GM21528 (cell line): ENCODE measurements around the gene CNOT10.
"Not testable (repeated sequence)": the region's sequence is repeated elsewhere in the genome, so short reads cannot be mapped to it uniquely, and the experiment has no call there.

ENCODE experiments used
- ATAC-seq: cut with Tn5 transposase; IDR thresholded peaks from one replicate; pipeline ENCODE4 v1.9.1; 2021; ENCODE audit warnings: mild to moderate bottlenecking, moderate library complexity; ENCODE audit not compliant: unreplicated experiment, low FRiP score

Gene CNOT10

DNA sequence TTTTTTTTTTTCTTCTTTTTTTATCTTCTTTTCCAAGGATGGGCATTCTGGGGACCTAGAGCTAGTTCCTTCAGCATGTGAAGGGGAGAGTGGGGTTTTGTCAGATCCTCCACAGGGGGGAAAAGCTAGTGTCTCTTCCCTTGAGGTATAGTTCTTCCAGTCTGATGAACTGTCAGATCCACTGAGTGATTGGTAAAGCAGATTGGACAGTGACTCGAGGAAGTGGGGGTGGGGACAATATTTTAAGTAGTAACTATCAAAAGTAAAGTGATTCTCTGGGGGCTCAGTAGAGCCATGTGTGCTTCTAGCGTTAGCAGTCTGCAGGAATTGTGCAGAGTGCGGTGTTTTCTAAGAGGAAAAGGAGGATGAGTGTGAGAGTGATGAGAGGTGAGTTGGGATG lies 70.8 kb downstream of the CNOT10 start:
- no peak for ATAC-seq

DNA sequence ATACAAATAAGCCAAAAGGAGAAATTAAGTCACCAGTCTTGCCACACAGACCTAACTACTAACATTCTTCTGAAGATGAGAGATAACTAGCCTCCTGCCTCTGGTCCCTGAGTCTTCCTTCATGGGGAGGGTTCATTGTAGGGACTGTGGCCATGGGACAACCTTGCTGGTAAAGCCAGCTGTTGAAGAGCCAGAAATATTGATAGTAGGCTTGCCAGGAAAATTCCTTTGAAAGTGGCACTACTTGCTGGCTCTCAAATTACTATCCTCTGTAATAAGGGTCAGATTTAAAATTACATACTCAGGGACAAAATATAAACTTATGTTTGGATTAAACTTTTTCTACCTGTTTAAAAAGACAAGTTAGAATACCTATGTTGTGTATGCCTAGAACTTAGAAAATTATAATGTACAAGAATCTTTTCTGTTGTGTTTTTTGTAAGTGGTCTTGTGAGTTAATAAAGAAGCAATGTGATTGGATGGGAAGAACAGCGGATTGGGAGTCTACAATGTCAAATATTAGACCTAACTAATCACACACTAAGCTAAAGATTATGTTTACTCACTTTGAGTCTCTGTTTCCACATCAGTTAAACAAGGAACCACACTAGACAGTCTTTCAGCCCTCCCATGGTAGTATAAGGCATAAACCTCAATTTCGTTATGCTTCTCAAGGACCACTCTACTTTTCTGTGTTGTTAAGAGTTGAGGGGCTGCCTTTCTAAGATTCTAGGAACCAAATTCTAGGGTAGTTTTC lies 72.8 kb downstream of the CNOT10 start:
- no peak for ATAC-seq

DNA sequence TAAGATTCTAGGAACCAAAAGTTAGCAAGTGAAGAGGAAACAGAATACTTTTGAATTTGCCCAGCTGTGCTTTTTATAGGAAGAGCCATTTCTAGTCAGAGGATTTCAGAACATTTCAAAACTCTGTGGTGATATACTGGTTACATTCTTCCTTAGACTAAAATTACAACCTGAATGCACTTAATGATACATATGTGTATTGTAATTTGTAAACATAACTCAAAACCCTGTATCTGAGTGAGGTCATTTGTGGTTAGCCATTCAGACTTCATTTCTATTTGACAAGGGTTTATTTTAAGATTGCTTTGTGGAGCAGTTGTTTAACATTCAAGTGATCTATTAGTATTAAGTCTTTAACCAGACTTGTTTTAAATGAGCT lies 73.4 kb downstream of the CNOT10 start:
- no peak for ATAC-seq

DNA sequence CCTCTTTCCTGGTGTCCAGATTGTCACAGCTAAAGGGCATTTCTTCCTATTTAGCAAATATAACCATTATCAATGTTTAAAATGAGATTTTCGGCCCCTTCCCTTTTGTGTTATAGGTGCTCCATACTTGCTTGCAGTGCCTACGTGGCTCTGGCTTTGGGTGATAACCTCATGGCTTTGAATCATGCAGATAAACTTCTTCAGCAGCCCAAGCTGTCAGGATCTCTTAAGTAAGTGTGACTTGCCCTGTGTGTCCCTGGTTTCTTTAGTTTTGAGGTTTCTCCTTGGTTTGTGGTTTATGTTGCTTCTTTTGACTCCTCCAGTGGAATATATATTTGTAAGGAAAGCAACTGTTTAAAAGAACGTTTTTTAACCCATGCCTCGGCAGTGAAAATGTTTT lies 74.4 kb downstream of the CNOT10 start:
- ATAC-seq: no peak

DNA sequence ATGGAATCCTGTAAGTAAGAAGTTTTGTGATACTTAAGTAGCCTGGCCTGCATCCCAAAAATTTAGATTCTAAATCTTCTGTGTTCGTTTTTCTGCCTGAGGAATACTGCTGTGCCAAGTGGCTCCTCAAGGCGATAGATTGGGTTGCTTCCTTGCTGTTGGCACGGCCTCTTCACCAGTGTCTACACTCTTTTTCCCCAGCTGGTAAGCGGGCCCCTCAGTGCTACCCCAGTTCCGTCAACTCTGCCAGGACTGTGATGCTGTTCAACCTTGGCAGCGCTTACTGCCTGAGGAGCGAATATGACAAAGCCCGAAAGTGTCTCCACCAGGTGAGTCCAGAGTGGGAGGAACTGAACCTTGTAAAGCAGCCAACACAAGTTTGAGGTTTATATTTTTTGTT lies 79.5 kb downstream of the CNOT10 start:
- ATAC-seq: no peak

DNA sequence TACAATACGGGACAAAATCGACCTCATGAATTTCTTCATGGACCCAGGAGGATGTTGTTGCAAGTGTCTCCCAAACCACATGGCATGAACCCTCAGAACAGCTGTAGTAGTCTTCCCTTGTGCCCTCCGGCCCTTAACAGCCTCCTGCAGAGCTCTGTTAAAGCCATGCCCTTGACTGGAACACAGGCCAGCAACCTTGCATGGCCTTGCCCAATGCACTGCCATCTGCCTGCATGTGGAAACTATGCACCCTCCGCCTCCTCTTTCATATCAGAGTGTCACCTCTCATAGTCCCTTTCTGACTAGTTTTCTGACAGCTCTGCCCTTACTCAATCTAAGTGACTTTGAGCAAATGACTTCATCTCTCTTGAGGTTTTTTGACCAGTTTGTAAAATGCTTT lies 93.4 kb downstream of the CNOT10 start:
- ATAC-seq: no peak

DNA sequence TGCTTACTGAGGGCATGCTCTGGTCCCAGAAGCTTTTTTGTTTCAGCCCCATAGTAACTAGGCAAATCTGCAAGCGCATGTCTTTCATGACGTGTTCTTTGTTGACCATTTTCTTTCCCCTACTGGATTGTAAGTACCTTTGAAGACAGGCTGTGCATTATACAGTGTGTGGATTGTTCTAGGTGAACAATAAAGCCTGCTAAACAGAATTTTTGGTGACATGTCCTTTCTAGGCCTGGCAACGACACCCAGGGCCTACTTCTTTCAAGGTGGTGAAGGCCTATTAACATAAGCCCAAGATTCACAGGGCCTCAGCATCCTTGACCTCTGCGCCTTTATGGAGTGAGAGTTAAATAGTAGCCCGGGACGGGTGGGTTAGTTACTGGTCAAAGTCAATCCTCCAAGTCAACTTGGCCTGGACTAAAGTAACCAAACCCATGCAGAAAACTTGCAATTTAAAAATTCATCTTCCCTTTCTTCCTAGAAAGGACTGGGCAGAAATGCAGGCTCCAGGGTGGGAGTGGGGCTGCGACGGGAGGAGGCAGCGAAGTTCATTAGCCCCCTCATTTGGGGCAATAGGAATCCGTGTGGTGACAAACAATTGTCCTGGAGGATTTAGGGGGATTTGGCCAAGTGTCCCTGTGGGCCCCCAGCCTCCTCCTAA lies 95.2 kb downstream of the CNOT10 start:
- no peak for ATAC-seq

DNA sequence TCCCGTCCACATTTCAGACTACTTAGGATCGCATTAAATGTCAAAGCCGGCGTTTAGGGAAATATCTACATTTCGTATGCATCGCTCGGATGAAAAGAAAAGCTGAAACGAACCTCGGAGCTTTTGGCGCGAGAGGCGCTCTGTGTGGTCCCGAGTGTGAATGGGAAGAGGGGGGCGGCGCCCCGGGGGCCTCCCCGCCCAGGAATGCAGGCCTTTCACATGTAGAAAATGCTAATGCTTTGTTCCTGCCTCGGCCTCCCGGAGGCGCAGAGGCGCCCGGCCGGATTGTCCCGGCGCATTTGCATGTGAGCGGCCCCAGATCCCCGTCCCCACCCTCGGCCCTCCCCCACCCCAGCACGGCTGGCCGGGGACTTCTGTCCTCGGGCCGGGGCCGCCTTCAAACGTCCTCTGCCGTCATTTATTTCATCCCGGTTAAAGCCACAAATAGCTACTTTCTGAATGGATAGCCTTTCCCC lies 95.8 kb downstream of the CNOT10 start:
- peak; percentile 45 for ATAC-seq

DNA sequence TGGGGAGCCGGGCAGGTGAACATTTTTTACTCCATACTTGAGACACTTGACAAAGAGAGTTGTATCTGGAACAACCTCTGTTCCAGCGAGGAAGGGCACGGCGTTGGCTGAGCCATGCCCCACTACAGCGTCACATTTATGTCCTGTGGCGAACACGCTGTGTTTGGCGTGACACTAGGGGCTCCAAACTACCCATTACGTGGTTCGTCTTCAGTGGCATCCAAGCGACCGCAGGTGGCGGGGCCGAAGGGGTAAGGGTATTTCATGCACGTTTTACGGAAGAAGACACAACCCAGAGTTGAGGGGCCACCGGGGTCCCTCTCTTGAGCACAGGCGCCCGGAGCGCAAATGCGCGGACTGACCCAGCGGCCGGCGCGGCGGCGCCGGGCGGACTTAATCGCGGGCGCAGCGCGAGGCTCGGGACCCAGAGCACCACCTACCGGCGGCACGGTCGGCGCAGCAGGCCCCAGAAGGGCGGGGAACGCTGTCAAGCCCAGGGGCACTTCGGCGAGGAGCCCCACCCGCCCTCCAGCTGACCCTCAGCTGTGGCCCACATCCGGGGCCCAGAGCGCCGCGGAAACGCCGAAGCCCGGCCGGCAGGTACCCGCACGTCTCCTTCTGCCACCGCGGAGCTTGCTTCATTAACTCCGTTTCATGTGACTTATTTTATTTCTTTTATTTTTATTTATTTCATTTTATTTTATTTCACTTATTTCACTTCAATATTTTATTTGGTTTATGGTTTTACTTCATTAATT lies 96.4 kb downstream of the CNOT10 start:
- ATAC-seq: peak; percentile 95

DNA sequence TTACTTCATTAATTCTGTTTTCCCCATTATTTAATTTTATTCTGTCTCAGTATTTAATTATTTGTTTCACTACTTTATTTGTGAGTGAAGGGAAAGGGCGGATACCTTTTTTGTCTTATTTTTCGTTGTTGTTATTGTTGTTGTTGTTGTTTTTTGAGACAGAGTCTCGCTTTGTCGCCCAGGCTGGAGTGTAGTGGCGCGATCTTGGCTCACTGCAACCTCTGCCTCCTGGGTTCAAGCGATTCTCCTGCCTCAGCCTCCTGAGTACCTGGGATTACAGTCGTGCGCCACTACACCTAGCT lies 96.9 kb downstream of the CNOT10 start:
- ATAC-seq: not testable (repeated sequence)

DNA sequence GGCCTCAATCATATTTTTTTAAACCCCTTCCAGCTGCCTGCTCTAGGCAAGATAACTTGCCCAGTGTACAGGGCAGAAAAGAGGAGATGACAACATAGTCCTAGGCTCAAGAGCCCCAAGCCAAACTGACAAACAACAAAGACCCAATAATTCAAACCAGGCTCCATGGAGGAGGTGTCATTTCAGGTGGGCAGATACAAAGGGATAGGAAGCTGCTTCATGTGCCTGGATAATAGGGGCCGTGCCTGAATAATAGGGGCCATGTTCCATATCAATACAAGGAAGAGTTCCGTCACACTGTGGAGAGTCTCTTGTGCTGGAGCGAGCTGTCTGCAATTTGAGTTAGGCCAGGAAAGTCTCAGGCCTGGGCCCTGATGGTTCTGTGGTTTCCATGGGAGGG lies 97.4 kb downstream of the CNOT10 start:
- ATAC-seq: no peak

DNA sequence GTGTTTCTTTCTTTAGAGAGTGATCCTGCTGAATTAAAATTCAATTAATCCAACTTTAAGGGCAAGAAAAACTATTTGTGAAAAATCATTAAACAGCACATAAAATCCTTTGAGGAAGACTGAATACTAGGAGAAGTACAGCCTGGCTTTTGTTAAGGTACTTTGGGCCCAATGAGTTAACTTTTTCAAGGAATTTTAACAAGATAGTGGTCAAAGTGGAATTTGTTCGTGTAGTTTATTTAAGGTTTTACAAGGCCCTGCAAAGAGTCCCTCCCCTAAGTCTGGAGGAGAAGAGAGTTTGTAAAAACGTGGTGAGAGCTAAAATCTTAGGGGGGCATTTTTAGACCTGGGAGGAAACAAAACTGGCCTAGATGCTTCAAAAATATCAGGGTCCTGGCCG lies 106.8 kb downstream of the CNOT10 start:
- no peak for ATAC-seq

DNA sequence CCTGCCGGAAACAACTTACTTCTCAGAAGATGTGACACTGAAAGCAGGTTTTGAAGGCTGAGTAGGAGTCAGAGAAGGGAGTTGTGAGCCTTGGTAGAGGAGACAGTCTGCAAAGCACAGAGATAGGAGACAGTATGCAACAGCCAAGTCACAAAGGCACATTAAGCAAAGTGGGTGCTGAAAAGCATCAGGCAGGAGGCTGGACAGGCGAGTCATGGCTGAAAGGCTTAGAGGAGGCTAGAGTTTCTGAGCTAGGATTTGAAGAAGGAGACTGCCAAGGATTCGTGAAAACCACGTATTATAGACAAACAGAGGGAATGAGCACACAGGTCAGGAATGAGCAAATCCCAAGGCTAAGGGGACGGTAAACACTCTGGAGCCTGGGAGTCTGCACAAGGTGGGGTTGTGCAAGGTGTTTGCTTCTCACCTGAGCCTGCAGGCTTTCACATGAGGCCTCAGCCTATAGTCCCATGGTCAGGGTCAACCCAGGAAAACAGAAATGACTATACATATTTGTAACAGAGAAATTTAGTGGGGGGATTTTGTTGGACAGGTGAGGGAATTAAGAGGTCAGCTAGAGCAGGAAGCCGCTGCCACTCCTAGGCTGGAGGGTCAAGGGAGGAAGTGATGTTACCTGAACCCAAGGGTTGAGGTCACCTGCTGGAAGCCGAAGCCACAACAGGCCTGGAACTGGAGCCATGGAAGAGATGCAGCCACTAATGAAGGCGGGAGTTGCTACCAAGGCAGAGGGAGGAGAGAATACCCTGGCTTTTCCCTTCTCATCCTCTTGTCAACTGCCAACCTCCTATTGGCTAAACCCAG lies 109.7 kb downstream of the CNOT10 start:
- ATAC-seq: no peak

DNA sequence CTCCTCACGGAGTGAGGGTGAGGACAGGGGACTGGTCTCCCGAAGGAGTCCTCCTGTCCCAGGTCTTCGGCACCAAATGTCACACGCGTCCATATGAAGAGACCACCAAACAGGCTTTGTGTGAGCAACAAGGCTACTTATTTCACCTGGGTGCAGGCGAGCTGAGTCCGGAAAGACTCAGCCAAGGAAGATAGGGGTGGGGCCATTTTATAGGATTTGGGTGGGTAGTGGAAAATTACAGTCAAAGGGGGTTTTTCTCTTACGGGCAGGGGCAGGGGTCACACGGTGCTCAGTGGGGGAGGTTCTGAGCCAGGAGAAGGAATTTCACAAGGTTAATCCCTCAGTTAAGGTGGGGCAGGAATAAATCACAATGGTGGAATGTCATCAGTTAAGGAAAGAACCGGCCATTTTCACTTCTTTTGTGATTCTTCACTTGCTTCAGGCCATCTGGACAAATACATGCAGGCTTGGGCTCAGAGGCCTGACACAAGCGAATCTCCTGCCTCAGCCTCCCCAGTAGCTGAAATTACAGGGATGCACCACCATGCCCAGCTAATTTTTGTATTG lies 111.5 kb downstream of the CNOT10 start:
- not testable (repeated sequence) for ATAC-seq

DNA sequence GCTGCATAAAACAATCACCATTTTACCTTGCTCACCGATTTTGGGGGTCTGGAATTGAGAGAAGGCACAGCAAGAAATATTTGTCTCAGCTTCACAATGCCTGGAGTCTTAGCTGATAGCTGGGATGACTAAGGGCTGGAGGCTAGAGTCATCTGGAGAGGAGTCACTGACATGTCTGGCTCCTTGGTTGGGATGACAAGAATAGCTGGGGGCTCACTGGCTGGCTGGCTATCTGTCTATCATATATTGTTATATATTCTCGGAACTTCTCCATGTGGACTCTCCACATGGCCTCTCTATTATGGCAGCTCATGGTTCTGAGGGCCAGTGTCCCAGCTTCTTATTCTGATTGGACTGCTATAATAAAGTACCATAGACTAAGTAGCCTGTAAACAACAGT lies 112.8 kb downstream of the CNOT10 start:
- no peak for ATAC-seq

DNA sequence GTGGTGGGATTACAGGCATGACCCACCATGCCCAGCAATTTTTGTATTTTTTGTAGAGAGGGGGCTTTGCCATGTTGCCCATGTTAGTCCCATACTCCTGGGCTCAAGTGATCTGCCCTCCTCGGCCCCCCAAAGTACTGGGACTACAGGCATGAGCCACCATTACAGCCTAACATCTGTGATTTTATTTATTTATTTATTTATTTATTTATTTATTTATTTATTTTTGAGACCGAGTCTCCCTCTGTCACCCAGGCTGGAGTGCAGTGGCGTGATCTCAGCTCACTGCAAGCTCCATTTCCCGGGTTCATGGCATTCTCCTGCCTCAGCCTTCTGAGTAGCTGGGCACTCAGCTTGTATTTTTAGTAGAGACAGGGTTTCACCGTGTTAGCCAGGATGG lies 116.5 kb downstream of the CNOT10 start:
- ATAC-seq: not testable (repeated sequence)

DNA sequence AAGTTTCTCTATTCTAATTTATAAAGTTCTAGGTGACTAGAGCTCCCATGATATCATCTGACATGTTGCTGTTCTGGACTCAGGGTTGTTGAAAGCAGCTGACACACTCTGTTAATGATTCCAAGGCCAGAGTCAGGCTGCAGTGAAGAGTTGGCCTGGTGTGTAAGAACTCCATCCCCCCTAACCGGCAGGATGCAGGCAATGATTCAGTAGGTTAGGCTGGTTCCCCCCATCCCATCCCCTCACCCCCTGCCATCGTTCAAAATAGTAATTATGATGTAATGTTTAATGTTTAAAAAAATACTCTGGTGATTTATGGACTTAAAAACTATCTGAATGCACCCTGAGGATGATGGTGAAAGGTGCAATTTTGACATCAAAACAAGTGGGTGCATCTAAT lies 128.2 kb downstream of the CNOT10 start:
- peak; percentile 65 for ATAC-seq

DNA sequence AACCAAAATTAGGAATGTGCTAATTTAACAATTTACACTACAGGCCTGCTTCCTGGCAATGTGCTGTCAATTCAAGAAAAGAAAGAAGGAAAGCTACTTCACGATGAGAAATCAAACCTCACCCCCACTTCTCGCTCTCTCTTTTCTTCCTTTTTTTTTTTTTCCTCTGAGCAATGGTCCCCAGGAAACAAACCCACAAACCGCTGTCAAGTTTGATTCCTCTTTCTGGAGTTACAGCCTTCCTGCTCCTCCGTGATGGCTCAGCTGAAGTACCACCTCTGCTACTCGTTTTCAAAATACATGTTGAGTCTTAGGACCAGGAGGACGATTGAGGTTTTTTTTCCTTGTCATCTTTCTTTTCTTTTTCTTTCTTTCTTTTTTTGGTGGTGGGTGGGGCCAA lies 129.4 kb downstream of the CNOT10 start:
- no peak for ATAC-seq

DNA sequence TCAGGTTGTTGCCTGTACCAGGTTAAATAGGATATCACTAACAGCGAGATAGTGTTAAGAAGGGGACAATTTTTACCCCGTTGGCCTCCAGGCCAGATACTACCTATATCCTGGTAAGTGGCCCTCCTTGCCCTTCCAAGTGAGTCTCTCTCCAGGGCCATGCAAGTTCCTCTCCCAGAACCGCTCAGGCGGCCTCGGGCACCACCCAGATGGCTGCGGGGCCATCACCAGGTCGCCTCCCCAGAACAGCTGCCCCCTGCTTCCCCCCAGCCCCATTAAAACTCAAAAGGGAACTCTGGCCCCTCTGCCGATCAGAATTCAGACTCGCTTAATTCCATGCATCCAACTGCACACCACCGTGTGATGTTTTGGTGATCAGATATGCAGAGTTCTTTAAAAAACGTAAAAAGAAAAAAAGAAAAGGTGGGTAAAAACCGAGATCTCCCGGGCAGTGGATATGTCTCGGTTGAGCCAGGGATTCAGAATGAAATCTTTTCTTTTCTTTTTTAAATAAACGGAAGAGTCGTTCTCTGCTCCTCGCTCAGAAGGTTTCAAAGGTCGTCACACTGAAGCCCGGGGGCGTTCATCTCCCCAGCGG lies 131.0 kb downstream of the CNOT10 start:
- ATAC-seq: no peak
